PC-3 (cell line): ENCODE measurements around the gene CASP14. TPM values are rescaled to one million over a fixed set of nuclear protein-coding genes. Genes with fewer than 3 reads are reported as not detected.
"Not testable (repeated sequence)": the region's sequence is repeated elsewhere in the genome, so short reads cannot be mapped to it uniquely, and the experiment has no call there.

Experiments
- ATAC-seq: fragments of 200-7000 bp; cut with Tn5 transposase; 2 replicates; pipeline ENCODE4 v1.9.1; 2020; ENCODE audit warnings: mild to moderate bottlenecking, moderate library complexity
- BruUV-seq: library from RNA; stranded (reverse); fragments of 400-500 nt; replicated peaks from 2 replicates; lab custom pipeline; 2021; lab: Mats Ljungman, UMichigan
- CTCF ChIA-PET: fragments of 300-600 bp; sonication (Branson Sonifier 250); formaldehyde crosslinking; loops from one replicate; lab custom pipeline; 2022; ENCODE audit warnings: antibody characterized with exemption; lab: Charles Lee
- POLR2A ChIA-PET: fragments of 300-600 bp; sonication (Branson Sonifier 250); formaldehyde crosslinking; loops from one replicate; lab custom pipeline; 2022; ENCODE audit warnings: antibody characterized with exemption; ENCODE audit not compliant: unreplicated experiment; lab: Charles Lee
- DNase-seq: peaks from one replicate; pipeline ENCODE4 v3.0.0-alpha.2; 2015
- H2AFZ ChIP-seq: fragments of 300-600 bp; sonication (generic); 2 replicates; pipeline ENCODE4 v1.6.0; 2016; ENCODE audit warnings: antibody characterized with exemption, low read length
- H3F3A ChIP-seq: fragments of 300-600 bp; sonication (generic); one replicate; pipeline ENCODE4 v1.6.0; 2017; ENCODE audit warnings: antibody characterized with exemption, low read length, control low read depth, mild to moderate bottlenecking; ENCODE audit not compliant: unreplicated experiment
- H3K27ac ChIP-seq: fragments of 300-600 bp; sonication (generic); 2 replicates; pipeline ENCODE4 v1.5.1; 2016; ENCODE audit warnings: mild to moderate bottlenecking, low read length
- H3K27me3 ChIP-seq: fragments of 300-600 bp; sonication (generic); 2 replicates; pipeline ENCODE4 v1.6.1; 2016; ENCODE audit warnings: low read length, mixed read lengths
- H3K36me3 ChIP-seq: fragments of 300-600 bp; sonication (generic); 2 replicates; pipeline ENCODE4 v1.6.1; 2016; ENCODE audit warnings: low read depth, mixed run types, low read length, mixed read lengths
- H3K4me1 ChIP-seq: fragments of 300-600 bp; sonication (generic); 2 replicates; pipeline ENCODE4 v1.5.1; 2016; ENCODE audit warnings: low read length; ENCODE audit not compliant: insufficient read depth
- H3K4me2 ChIP-seq: fragments of 300-600 bp; sonication (generic); 2 replicates; pipeline ENCODE4 v1.6.0; 2016; ENCODE audit warnings: low read length
- H3K4me3 ChIP-seq: fragments of 300-600 bp; sonication (generic); 2 replicates; pipeline ENCODE4 v1.5.1; 2016; ENCODE audit warnings: mild to moderate bottlenecking, low read length, mixed read lengths
- H3K79me2 ChIP-seq: fragments of 300-600 bp; sonication (generic); 2 replicates; pipeline ENCODE4 v1.6.1; 2017; ENCODE audit warnings: low read length, mixed read lengths
- H3K9ac ChIP-seq: fragments of 300-600 bp; sonication (generic); 2 replicates; pipeline ENCODE4 v1.6.0; 2016; ENCODE audit warnings: mild to moderate bottlenecking, low read length
- H3K9me2 ChIP-seq: fragments of 300-600 bp; sonication (generic); replicated peaks from 2 replicates; pipeline ENCODE4 v1.6.1; 2016; ENCODE audit warnings: mixed run types, low read length, mixed read lengths
- H3K9me3 ChIP-seq: fragments of 300-600 bp; sonication (generic); 2 replicates; pipeline ENCODE4 v1.6.1; 2016; ENCODE audit warnings: low read length, mixed read lengths
- H4K20me1 ChIP-seq: fragments of 300-600 bp; sonication (generic); 2 replicates; pipeline ENCODE4 v1.6.1; 2016; ENCODE audit warnings: low read length, mixed read lengths
- EZH2 ChIP-seq: fragments of 300-600 bp; sonication (generic); IDR thresholded peaks from one replicate; pipeline ENCODE4 v1.6.1; 2017; ENCODE audit warnings: antibody characterized with exemption, mild to moderate bottlenecking, low read length; ENCODE audit not compliant: unreplicated experiment
- EZH2phosphoT487 ChIP-seq: fragments of 300-600 bp; sonication (generic); IDR thresholded peaks from 2 replicates; pipeline ENCODE4 v1.6.1; 2018; ENCODE audit warnings: mild to moderate bottlenecking, antibody characterized with exemption, low read length, borderline replicate concordance
- intact Hi-C: fragments of 100-400 bp; cut with micrococcal nuclease; formaldehyde crosslinking; loops from 2 replicates; pipeline ENCODE4 v1.9.0; 2023
- total RNA-seq: library from RNA; depleted of rRNA; stranded (reverse); fragments of >200 nt; gene quantifications from 2 replicates; pipeline ENCODE4 v1.2.3, GENCODE V29; 2014
- TF ChIP-seq, protein P1 (sequence below): fragments of 300-600 bp; sonication (generic); conservative IDR thresholded peaks from 2 replicates; pipeline ENCODE4 v1.5.1; 2017; ENCODE audit warnings: antibody characterized with exemption, low read depth, mild to moderate bottlenecking, low read length

Gene CASP14
- total RNA-seq, 1 experiment from 2014 or later, result 5.0 TPM

- Histone ChIP-seq H3K79me2 (no peaks in the 10 kb centered on the region), H3K4me2 (no peak overlapping the region), H2AFZ (no peak overlapping the region), H3K4me1 (peaks cover 28% of the 10 kb centered on the region), H3K27me3 (no peaks in the 10 kb centered on the region), H3K36me3 (no peaks in the 10 kb centered on the region), H3K4me3 (no peak overlapping the region), H3K9ac (no peak overlapping the region), H4K20me1 (no peaks in the 10 kb centered on the region), H3K9me3 (no peaks in the 10 kb centered on the region), H3K27ac (no peak overlapping the region), H3K9me2 (no peaks in the 10 kb centered on the region), H3F3A (no peaks in the 10 kb centered on the region)
- no peak for DNase-seq
- POLR2A ChIA-PET, result no interaction called here
- no TSS peak for BruUV-seq
- TF ChIP-seq EZH2phosphoT487, result no peak
- TF ChIP-seq, protein P1, sequence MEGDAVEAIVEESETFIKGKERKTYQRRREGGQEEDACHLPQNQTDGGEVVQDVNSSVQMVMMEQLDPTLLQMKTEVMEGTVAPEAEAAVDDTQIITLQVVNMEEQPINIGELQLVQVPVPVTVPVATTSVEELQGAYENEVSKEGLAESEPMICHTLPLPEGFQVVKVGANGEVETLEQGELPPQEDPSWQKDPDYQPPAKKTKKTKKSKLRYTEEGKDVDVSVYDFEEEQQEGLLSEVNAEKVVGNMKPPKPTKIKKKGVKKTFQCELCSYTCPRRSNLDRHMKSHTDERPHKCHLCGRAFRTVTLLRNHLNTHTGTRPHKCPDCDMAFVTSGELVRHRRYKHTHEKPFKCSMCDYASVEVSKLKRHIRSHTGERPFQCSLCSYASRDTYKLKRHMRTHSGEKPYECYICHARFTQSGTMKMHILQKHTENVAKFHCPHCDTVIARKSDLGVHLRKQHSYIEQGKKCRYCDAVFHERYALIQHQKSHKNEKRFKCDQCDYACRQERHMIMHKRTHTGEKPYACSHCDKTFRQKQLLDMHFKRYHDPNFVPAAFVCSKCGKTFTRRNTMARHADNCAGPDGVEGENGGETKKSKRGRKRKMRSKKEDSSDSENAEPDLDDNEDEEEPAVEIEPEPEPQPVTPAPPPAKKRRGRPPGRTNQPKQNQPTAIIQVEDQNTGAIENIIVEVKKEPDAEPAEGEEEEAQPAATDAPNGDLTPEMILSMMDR, result no peak
- no peak for TF ChIP-seq EZH2
- no peak for ATAC-seq
- intact Hi-C loops, result loop anchor here (10.0 kb wide), 1 partner anchor 201 kb away; no protein-coding TSS in a partner anchor
- CTCF ChIA-PET, result interaction anchor here (0.5 kb wide), 1 partner anchor 16 kb away, joined by 16 read pairs; no protein-coding TSS in a partner anchor
Measured at GRCh38 chr19:15075806-15076205, 26.5 kb downstream of the CASP14 start.

- H3K27me3 ChIP-seq, H2AFZ ChIP-seq: not testable (repeated sequence)
Measured at GRCh38 chr19:15080002-15080401, 30.7 kb downstream of the CASP14 start.

GRCh38 chr19:15081911-15082310, 32.6 kb downstream of the CASP14 start, which contains the start of gene OR1I1:
OR1I1 (plus strand) TSS chr19:15082211; CDS start chr19:15087066, 4,855 bp downstream.
- no peak within 1 kb of the TSS for H2AFZ ChIP-seq
- H4K20me1 ChIP-seq, result no peaks in the 10 kb centered on the region
- ATAC-seq, result no peak
- TF ChIP-seq EZH2phosphoT487 (no peak), EZH2 (no peak)
- TF ChIP-seq, protein P1, result no peak
- no peak within 1 kb of the TSS for H3K4me3 ChIP-seq
- H3K9ac ChIP-seq, result no peak within 1 kb of the TSS
- H3K4me2 ChIP-seq, result no peak within 1 kb of the TSS
- intact Hi-C loops, result no loop called here
- peaks cover 15% of the 10 kb centered on the region for H3K27me3 ChIP-seq
- BruUV-seq, result no TSS peak
- ChIA-PET CTCF (no interaction called here), POLR2A (no interaction called here)
- no peaks in the 10 kb centered on the region for H3F3A ChIP-seq
- no peaks in the 10 kb centered on the region for H3K4me1 ChIP-seq
- H3K9me2 ChIP-seq, result no peaks in the 10 kb centered on the region
- no peak for DNase-seq
- no peaks in the 10 kb centered on the region for H3K36me3 ChIP-seq
- no peaks in the 10 kb centered on the region for H3K9me3 ChIP-seq
- H3K79me2 ChIP-seq, result no peaks in the 10 kb centered on the region
- H3K27ac ChIP-seq, result no peak within 1 kb of the TSS

More at GRCh38 chr19:15080002-15080401, 30.7 kb downstream of the CASP14 start:
- H3K27ac ChIP-seq, ATAC-seq, BruUV-seq, H3K79me2 ChIP-seq, CTCF ChIA-PET, H3K4me1 ChIP-seq, H3K4me3 ChIP-seq, H3K36me3 ChIP-seq, intact Hi-C loops, H3K9me3 ChIP-seq, H4K20me1 ChIP-seq, H3F3A ChIP-seq, H3K4me2 ChIP-seq, H3K9ac ChIP-seq, POLR2A ChIA-PET, H3K9me2 ChIP-seq: not testable (repeated sequence)
- peak; percentile 54 for DNase-seq
